Testis (tissue), 3 donors: ENCODE data around the gene KIAA1755. TPM values are rescaled to one million over a fixed set of nuclear protein-coding genes. Genes with fewer than 3 reads are reported as not detected.

Experiments used
- DNase-seq: peaks from one replicate; pipeline ENCODE4 v3.0.0-alpha.2; 2019
- H3K27ac ChIP-seq, 2 donors: fragments of 200-600 bp; sonication (generic); one replicate each; pipeline ENCODE4 v1.5.1; 2019
- H3K27me3 ChIP-seq: fragments of 200-600 bp; sonication (generic); one replicate; pipeline ENCODE4 v1.5.1; 2019
- H3K36me3 ChIP-seq: fragments of 200-600 bp; sonication (generic); one replicate; pipeline ENCODE4 v1.5.1; 2017; ENCODE audit warnings: low read depth; ENCODE audit errors: missing control alignments
- H3K4me1 ChIP-seq: fragments of 200-600 bp; sonication (generic); one replicate; pipeline ENCODE4 v1.5.1; 2019
- H3K4me3 ChIP-seq, 2 donors: fragments of 200-600 bp; sonication (generic); one replicate each; pipeline ENCODE4 v1.5.1; 2017 to 2019
- H3K9me3 ChIP-seq: fragments of 200-600 bp; sonication (generic); one replicate; pipeline ENCODE4 v1.5.1; 2017
- POLR2A ChIP-seq: fragments of 450-650 bp; IDR thresholded peaks from one replicate; pipeline ENCODE4 v1.6.1; 2017; ENCODE audit warnings: antibody characterized with exemption, mild to moderate bottlenecking, moderate library complexity
- WGBS, 2 donors: methylation state at CpG; one replicate each; pipeline ENCODE4 v1.1.5; 2018; 5-methylcytosine and 5-hydroxymethylcytosine counted together
- intact Hi-C: fragments of 100-400 bp; cut with DNase I; formaldehyde crosslinking; loops from one replicate; pipeline ENCODE4 v1.15.1; 2023; ENCODE audit warnings: low total_unique reads
- polyA plus RNA-seq: library from polyadenylated mRNA; stranded (reverse); fragments of 350-450 nt; fragmentation: Illumina TruSeq; extraction: RNeasy Lipid Tissue Mini Kit (QIAGEN cat#74804); gene quantifications from one replicate; pipeline ENCODE4 v1.2.3, GENCODE V29; 2014; ENCODE audit warnings: low read depth, low replicate concordance; ENCODE audit not compliant: insufficient read depth
- total RNA-seq, 2 donors: library from RNA; depleted of rRNA; stranded (reverse); fragments of >200 nt; gene quantifications; one replicate each; pipeline ENCODE4 v1.2.3, GENCODE V29; 2016
- TF ChIP-seq, protein P1 (sequence below), 3 experiments: fragments of 450-650 bp in 2 of 3; fragments of 200-600 bp in 1 of 3; sonication (generic) in 1 of 3; IDR thresholded peaks; one replicate each; pipeline ENCODE4 v1.5.1; 2016 to 2019; ENCODE audit warnings: antibody characterized with exemption in 3 of 3, mild to moderate bottlenecking in 2 of 3, moderate library complexity in 1 of 3

KIAA1755 gene
- total and polyA plus RNA-seq, 3 donors from 2014 or later: 5.2 to 9.6 (median 7.6) TPM

DNA sequence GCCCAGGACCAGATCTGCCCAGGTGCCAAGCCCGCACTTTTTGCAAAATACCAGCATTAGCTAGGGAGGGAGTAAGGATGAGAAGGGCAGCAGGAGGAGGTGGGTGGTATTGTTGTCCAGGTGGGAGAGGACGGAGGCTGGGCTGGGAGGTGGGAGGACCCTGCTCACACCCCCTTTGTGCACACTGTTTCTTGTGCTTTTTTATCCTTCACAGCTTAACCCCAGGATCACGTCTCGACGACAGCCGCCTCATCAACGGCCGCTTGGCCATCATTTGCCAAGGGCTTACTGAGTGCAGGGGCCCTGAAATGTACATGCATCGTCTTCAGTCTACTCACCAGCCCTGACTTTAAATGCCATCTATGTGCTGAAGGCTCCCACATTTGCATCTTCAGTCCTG lies 83.3 kb downstream of the KIAA1755 start:
- TF ChIP-seq, protein P1, sequence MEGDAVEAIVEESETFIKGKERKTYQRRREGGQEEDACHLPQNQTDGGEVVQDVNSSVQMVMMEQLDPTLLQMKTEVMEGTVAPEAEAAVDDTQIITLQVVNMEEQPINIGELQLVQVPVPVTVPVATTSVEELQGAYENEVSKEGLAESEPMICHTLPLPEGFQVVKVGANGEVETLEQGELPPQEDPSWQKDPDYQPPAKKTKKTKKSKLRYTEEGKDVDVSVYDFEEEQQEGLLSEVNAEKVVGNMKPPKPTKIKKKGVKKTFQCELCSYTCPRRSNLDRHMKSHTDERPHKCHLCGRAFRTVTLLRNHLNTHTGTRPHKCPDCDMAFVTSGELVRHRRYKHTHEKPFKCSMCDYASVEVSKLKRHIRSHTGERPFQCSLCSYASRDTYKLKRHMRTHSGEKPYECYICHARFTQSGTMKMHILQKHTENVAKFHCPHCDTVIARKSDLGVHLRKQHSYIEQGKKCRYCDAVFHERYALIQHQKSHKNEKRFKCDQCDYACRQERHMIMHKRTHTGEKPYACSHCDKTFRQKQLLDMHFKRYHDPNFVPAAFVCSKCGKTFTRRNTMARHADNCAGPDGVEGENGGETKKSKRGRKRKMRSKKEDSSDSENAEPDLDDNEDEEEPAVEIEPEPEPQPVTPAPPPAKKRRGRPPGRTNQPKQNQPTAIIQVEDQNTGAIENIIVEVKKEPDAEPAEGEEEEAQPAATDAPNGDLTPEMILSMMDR (IDR thresholded peaks at IDR 0.05): no peak
- 79 to 83% methylated on average over 9 of the region's 9 CpGs for WGBS, 2 donors
- Histone ChIP-seq H3K4me3 (no peak overlapping the region), H3K4me1 (peaks cover 4% of the 10 kb centered on the region), H3K27me3 (no peaks in the 10 kb centered on the region), H3K36me3 (no peaks in the 10 kb centered on the region), H3K27ac (no peak overlapping the region), H3K9me3 (no peaks in the 10 kb centered on the region)
- no peak for DNase-seq
- intact Hi-C loops: no loop called here

DNA sequence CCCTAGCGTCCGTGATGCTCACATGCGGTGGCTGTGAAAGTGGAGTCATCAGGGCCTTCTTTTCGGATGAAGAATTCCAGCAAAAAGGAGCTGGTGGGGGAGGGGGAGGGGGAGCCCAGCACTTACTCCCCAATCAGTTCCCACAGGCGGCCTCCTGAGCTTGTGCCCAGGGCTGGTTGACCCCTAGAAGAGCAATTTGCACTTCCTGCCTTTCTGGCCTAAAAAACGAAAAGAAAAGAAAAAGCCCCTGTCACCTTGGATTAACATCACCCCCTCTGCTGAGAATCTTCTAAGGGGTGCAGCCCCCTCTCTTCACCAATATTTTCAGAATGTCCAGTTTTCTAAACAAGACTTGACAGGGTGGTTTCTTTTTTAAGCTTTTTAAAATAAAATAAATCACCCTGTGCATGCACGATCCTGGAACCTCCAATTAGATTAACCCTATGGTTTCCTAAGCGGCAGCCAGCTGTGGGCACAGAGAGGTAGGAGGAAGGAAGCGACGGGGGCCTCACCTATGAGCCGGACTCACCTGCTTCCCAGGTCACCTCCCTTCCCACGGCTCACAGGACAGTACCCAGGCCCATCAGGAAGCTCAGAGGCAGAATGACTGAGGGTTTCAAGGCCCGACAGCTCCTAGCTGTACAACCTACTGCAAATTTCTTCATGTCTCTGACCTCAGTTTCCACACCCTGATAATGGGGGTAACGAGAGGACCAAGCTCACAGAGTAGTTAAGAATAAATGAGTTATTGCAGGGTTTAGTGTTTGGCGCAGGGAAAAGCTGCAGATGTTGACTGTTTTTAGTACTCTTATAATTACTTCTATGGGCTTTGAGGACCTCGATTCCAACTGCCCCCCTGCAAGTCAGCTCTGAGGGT lies 85.0 kb downstream of the KIAA1755 start:
- intact Hi-C loops: no loop called here
- DNase-seq: no peak
- Histone ChIP-seq H3K27me3 (no peaks in the 10 kb centered on the region), H3K9me3 (no peaks in the 10 kb centered on the region), H3K4me3 (no peak overlapping the region), H3K36me3 (no peaks in the 10 kb centered on the region), H3K4me1 (peaks cover 4% of the 10 kb centered on the region), H3K27ac (no peak overlapping the region)
- no peak for TF ChIP-seq POLR2A
- TF ChIP-seq, protein P1 (IDR thresholded peaks at IDR 0.05): no peak
- 72 to 74% methylated on average over 16 of the region's 16 CpGs for WGBS, 2 donors

DNA sequence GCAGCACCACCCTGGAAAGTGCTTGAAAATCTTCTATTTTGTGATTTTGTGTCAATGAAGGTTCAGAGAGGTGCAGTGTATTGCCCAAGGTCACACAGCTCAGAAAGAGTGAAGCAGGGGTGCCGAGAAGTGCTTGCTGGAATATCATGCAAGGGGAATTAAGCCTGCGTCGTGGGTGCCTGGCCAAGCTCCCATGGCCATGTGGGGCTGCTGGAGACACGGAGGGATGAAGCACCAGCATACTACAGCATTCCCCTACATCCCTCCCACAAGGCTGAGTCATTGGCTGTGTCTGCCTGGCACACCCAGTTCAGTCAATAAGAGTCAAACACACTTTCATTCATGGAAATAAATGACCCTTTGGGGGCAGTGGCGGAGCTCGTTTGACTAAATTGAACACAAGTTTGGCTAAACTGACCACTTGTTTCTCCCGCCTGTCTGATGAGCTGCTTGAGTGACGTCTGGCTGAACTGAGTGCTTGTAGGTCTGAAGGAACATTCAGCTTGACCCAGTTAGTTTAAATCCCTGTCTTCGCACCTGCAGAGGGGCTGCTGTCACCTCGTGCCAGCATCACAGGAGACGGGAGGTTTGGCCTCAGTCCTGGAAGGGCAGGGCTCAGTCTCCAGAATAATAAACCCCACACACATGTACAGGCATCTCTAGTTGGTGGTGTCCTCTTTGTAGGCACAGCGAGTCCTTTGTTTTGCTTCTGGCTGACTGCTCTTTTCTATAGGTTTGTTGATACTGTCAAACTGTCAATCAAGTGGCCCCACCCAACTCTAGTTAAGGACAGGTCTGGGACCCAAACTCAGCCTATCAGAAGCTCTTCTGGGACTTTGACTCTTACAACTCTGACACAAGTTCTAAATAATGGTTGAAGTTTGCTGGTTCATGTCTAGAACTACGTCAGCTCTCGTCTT lies 87.0 kb downstream of the KIAA1755 start:
- intact Hi-C loops: no loop called here
- Histone ChIP-seq H3K4me1 (peaks cover 7% of the 10 kb centered on the region), H3K27ac (no peak overlapping the region), H3K4me3 (no peak overlapping the region), H3K9me3 (no peaks in the 10 kb centered on the region), H3K27me3 (no peaks in the 10 kb centered on the region), H3K36me3 (no peaks in the 10 kb centered on the region)
- TF ChIP-seq, protein P1 (IDR thresholded peaks at IDR 0.05): no peak
- no peak for TF ChIP-seq POLR2A
- WGBS, 2 donors: 55 to 76% methylated on average over 14 of the region's 14 CpGs
- DNase-seq: no peak

DNA sequence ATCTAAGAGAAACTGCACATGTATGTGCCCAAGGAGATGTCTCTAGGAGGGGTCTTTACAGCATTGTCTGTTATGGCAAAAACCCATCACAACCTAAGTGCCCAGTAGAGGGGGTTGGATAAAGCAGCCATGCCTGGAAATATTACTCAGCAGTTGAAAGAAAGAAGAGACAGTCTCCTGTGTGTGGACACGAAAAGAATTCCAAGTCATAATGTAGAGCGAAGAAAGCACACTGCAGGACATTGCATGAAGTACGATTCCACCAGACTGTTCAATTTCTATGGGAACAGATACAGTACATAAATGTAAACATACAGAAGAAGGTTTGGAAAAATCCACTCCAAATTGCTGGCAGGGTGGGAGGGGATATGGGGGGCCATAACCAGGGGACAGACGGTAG lies 88.1 kb downstream of the KIAA1755 start:
- H3K4me1 ChIP-seq: peaks cover 7% of the 10 kb centered on the region
- TF ChIP-seq, protein P1 (IDR thresholded peaks at IDR 0.05): peak in 1 of 3 experiments; percentile 4
- no peak for TF ChIP-seq POLR2A
- H3K27ac ChIP-seq: no peak overlapping the region
- no peaks in the 10 kb centered on the region for H3K36me3 ChIP-seq
- H3K27me3 ChIP-seq: no peaks in the 10 kb centered on the region
- no peak for DNase-seq
- no peak overlapping the region for H3K4me3 ChIP-seq
- intact Hi-C loops: no loop called here
- WGBS, 2 donors: 60 to 66% methylated on average over 4 of the region's 4 CpGs
- no peaks in the 10 kb centered on the region for H3K9me3 ChIP-seq
